Islet precursor cell (in vitro differentiated cells): ENCODE data around the gene RAD18.

ENCODE experiments used
- DNase-seq: peaks from one replicate; pipeline ENCODE4 v3.0.0-alpha.2; 2018

Gene RAD18

DNA sequence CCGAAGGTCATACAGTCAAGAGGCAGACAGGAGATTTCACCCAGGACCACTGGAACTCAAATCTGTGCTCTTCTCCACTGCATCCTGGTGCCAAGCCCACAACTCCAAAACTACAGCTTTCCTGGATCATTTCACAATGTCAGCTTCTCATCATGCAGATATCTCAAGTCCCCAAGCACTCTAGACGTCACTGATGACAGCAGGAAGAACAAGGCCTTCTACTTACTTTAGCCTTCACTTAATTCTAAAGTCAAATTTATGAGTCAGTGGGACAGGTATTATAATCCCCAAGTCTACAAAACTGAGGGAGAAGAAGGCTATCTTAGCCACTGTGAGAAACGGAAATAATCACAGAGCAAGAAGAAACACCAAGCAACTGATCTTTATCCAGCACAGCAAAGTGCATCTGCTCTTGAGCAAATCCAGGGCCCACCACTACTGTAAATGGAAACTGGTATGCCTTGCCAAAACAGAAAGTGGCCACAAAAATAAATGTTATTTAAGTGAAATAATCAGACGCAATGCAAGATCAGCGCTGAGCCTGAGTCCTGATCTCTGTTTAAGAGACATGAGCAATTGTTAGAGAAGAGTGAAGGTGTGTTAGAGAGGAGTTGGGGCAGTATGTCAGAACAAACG is 928 bp downstream of the RAD18 start:
- no peak for DNase-seq

DNA sequence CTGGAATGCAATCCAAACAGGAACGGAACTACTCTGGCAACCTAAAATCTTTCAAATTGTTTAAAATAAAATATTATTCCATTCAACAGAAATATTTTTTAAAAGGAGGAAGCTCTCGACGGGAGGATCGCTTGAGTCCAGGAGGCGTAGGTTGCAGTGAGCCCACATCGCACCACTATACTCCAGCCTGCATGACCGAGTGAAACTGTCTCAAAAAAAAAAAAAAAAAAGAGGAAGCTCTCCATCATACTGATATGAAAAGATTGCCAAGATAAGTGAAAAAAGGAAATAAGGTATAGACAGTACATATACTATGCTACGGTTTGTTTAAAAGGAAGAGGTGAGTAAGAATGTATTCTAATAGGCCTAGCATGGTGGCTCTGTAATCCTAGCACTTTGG is 3.6 kb downstream of the RAD18 start:
- DNase-seq, result no peak

DNA sequence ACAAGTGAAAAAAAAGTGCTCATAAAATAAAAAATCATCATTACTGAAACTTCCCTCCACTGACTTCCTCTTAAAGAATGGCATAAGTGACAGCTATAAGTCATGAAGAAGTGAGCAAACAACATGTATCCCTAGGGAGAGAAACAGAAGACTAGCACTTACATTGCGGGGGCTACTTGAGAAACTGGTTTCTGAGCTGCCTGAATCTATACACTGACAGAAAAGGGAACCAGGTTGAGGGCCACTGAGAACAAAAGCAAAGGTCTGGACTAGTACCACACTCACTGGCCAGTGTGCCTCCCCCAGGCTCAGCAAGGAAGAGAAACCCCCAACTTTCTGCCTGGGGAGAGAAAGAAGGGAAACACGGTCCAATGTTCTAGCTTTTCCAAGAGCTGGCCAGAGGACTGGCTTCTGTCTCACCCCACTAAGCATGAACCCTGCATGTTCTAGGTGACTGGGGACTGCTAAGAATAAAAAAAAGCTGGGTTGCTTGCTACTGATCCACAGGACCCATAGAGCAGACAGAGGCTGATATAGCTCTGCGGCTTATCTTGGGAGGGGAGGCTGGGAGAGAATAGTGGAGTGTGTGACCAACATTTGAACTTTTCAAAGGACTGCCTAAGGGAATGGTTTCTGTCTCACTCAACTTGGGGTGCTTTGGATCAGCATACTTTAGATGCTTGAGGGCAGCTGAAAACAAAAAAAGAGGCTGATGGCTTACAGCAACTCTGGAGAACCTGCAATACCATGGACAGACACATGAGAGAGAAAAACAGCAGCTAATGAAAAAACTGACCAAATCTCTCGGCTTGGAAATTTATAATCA is 8.1 kb downstream of the RAD18 start:
- DNase-seq, result peak; percentile 84

DNA sequence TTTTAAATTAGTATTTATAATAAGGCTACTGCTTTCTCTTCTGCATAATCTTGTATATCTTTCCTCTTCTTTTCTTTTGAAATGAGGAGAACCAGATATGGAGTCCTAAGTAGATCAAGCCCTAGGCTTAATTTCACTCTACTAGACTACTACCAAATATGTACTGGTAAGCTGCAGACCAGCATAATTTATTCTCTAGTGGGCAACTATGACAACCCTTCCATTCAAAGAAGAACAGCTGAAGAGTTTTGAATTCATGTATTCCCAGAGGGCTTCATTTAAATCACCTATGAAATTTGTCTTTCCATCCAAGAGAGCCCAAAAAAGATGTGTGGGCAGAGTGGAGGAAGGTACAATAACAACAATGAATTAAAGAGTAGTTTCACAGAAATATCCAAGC is 10.0 kb downstream of the RAD18 start:
- DNase-seq, result no peak

DNA sequence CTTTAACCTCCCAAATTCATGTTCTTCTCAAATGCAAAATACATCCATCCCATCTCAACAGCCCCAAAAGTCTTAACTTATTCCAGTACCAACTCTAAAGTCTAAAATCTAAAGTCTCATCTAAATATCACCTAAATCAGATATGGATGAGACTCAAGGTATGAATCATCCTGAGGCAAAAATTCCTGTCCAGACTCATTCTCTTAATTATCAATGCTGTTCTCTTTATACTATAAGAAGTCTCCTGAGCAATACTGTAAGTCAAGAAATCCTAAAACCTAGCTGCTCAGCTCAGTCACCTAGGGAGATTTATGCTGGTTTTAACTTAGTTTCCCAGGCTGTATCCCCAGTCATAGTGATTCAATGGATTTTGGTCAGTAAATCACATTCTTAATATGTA is 11.1 kb downstream of the RAD18 start:
- no peak for DNase-seq

DNA sequence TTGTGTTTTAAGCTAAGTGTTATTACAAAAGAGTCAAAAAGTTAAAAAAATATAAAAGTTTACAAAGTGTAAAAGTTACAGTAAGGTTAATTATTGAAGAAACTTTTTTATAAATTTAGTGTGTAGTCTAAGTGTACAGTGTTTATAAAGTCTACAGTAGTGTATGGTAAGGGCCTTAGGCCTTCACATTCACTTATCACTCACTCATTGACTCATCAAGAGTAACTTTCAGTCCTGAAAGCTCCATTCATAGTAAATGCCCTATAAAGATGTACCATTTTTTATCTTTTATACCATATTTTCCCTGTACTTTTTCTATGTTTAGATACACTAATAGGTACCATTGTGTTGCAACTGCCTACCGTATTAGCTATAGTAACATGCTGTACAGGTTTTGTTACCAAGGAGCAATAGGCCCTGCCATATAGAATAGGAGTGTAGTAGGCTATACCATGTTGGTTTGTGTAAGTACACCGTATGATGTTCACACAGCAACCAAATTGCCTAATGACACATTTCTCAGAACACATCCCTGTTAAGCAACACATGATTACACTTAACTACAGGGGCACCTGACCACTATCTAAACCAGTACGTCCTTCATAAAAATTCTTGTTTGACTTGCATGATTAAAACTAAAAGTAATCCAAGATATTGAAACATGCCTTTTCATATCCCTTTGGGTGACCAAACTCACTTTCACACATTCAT is 17.2 kb downstream of the RAD18 start:
- DNase-seq, result no peak

DNA sequence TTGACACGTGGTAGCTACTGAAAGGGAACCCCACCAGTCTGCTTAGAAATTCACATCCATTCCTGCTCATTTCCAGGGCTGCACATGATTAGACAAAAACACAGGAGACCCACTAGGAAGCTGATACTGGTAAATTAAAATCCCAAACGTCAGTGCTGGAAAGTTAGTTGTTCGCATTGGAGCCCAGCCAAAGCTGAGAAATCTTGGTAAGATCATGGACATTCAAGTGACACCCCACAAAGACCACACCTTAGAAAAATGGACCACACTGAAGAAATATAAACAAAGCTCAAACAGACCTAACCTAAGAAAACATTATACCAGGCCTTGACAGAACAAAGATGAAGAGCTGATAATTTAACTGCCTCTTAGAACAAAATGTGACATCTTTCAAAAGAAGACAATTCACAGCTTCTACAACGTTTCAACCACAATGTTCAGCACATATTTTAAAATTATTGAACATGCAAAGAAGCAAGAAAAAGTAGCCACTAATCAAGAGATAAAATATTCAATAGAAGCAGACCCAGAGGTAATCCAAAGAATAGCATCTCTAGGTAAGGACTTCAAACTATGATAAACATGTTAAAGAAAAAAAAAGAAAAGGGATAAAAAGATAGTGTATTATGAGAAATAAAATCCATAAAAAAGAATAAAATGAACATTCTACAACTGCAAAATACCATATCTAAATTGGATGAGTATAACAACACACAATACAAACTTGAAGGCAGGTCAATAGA is 20.4 kb downstream of the RAD18 start:
- no peak for DNase-seq

DNA sequence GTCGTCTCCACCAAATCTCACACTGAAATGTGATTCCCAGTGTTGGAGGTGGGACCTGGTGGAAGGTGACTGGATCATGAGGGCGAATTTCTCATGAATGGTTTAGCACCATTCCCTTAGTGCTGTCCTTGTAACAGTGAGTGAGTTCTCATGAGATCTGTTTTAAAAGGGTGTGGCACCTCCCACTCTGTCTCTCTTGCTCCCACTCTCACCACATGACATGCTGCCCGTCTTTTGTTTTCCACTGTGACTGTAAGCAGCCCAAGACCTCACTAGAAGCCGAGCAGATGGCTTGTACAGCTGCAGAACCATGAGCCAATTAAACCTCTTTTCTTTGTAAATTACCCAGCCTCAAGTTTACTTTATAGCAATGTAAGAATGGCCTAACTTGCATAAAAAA is 21.2 kb downstream of the RAD18 start:
- DNase-seq, result no peak

DNA sequence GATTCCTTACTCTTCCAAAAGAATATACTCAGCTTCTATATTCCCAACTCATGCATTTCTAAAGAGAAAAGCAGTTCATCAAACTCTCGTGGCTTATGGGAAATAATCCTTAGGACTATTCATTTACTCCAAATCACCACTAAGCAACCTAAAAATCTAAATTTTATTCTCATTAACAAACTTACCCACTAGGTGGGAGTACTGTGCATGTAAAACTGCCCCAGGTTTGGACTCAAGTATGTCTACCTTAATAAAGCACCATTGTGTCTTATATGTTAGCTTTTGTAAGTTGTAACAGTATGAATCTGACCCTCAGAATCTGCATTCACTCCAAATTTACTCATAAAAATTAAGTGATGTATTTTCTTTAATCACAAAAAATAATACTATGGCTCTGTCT is 25.3 kb downstream of the RAD18 start:
- DNase-seq, result no peak

DNA sequence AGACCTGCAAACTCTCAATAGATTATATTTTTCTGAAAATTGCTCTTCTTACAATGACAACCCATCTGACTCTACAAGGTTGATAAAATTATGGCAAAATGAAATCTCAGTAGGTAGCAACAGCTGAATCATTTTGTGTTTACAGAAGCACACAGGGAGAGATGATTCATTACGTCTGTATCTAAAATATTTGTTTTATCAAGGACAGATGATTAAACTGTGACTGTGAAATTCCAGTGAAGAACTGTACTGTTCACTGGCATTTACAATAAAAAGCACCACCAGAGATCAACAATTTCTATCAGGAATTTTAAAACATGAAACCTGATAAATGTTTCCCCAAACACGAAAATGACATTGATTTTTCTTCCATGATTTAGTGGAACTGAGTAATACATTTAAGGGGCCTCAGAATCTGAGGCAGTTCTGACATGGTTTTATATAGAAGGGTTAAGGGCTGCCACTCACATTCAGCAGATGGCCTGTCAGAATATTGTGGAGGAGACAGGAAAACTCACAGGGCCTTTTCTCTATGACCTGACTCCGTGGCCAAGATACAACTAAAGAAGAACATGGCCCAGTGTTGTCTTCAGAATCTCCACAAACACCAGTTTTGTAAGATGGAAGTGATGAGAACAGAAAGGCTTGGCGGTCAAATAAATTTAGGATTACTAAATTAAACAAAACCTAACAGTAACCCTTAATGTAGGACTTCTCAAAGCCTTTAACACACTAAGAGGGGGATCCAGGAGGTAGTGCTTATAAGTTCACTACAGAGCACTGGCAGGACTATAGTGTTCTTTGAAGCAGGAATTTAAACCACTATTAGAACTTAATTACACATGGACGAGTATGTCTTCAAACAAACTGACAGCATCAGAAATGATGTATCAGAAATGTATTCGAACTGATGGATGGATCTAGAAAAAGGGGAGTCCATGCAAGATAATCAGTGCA is 25.9 kb downstream of the RAD18 start:
- no peak for DNase-seq

DNA sequence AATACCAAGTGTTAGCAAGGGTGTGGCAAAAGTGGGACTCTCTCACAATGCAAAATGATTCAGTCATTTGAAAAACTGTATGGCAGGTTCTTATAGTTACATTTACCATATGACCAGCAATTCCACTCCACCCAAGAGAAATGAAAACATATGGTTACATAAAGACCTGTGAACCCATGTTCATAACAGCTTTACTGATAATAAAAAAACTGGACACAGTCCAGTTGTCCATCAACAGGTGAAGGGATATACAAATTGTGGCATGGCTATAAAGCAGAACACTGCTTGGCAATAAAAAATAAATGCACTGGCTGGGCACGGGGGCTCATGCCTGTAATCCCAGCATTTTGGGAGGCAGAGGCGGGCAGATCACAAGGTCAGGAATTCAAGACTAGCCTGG is 30.8 kb downstream of the RAD18 start:
- DNase-seq, result no peak

DNA sequence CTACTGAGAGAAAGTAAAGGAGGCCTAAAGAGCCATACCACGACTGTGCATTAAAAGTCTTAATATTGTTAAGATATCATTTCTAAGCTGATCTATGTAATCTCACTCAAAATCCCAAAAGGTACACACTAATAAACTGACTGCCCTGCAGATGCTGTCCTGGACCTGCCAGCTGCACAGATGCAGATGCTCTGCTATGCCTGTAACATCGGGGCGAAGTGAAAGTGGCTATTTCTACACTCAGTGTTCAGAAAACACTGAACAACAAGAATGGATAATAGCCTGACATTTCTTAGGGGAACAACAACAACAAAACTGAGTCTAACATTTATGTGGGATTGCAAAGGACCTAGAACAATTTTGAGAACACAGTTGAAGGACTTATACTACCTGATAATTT is 31.9 kb downstream of the RAD18 start:
- no peak for DNase-seq

DNA sequence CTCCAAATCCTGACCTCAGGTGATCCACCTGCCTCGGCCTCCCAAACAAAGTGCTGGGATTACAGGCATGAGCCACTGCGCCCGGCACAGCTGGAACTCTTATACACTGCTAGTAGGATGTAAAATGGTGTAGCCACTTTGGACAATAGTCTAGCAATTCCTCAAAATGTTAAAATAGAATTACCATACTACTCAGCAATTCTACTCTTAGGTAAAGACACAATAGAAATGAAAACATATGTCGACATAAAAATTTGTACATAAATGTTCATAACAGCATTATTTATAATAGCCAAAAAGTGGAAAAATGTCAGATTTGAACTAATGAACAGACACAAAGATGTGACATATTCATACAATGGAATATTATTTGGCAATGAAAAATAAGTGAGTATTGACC is 33.4 kb downstream of the RAD18 start:
- no peak for DNase-seq

DNA sequence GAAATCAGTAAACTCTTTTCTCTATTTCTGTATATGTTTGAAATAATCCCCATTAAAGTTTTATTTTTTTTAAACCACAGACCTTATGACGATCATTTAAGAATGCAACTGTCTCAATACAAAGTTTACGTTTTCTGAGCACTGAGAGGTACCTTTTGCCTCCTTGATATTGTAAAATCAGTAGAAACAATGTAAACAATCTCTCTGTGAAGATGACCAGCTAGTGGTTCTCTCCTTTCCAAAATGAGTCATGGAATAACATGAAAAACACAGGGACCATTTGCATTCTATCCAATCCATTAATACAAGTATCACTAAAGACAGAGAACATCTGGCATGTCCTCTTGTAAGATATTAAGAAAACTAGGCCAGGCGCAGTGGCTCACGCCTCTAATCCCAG is 48.8 kb downstream of the RAD18 start:
- DNase-seq, result no peak

DNA sequence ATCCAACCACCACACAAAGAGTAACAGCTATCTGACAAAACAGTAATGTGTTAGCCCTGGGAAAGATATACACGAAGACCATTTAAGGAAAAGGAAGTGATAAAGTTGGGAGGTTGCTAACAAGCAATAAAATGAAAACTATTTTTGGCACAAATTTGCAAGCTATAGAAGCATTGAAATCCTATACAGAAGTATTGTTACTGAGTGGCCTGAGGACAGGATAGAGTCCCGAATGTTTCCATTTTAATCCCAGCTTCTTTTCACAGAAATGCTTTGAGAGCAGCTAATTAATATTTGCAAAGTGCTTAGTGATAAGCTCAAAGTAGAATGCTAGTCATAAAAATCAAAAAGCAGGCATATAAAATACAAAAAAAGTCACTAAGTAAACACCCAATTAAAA is 51.5 kb downstream of the RAD18 start:
- DNase-seq, result no peak

DNA sequence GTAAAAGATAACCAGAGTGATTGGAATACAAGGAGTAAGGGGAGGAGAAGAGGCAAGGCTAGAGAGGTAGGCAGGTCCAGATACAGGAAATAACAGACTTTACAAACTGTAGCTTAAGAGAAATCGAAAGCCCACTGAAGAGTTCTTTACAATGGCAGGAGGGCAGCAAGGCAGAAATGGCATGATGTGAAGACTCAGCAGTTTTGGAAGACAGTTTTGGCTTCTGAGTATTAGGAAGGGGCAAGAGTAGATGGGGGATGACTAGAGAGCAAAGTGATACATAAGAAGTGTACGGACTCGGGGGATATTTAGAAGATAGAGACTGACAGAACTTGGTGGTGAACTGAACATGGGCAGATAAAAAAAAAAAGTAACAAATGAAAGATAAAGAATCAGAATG is 54.1 kb downstream of the RAD18 start:
- DNase-seq, result no peak

DNA sequence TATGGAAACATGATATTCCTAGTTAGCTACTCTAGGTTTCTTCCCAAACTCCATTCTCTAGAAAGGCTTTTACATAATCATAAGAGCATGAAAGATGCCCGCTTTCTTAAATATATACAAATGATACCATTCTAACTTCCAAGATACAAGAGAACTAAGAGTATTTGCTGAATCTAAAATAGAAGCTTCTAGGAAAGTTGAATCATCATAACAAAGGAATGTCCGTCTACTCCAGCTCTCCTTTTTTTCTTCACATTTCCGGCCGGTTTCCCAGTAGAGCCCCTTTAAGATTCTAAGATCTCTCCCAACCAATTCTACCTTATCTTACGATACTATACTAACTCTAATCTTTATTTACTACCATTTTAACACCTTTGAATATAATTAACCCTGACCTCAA is 60.1 kb downstream of the RAD18 start:
- DNase-seq, result no peak

DNA sequence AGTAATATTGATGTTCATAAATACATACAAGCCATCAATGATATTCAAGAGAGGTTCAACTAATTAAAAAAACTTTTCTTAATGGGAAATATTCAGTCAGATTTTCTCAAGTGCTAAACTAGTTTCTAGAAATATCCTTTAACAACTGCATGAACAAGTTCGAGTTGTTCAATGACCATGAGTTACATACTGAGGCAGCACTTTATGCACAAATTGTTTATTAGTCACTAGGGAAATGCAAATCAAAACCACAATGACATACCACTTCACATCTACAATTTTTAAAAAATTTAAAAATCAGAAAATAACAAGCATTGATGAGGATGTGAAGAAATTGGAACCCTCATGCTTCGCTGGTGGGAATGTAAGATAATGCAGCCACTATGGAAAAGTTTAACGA is 62.4 kb downstream of the RAD18 start:
- no peak for DNase-seq

DNA sequence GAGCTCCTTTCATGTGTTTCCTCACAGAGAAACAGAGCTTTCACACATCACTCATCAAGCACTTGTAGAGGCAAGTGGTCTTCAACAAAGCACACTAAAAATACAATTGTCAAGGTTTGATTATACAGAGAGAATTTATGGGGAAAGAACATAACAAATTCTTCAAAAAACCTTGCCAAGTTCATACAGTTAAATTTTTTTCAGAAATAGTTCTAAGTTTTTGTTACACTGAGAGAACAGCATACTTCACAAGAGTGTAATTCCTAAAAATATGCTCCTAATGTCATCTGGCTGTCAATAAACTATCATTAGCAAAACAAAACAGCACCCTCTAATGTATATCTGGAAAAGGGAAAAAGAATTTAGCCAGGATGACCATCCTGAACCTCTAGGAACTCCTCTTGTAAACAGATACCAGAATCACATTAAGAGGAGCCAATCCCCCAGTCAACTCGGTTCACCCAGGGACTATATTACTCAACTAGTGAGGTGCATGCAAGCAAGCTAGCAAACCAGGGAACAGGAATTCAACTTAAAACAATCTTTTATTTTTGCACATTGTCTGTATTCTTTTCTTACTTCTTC is 63.3 kb downstream of the RAD18 start:
- DNase-seq, result no peak

DNA sequence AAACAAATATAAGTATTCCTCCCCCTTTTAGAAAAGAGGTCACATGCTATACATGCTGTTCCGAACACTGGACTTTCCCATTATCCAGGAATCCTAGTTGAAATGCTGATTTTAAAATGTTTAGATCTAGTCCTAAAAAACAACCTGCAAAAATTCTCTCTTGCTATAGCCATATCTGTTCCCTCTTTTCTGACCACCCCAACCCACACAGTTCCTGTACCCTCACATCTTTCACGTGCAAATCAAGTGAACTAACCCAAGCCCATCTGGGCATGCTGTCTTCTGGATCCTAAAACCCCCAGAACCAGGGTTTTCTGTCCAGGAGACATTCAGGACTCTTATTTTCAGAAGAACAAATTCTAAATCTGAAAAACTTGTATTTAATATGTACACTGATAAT is 67.4 kb downstream of the RAD18 start:
- DNase-seq, result no peak

DNA sequence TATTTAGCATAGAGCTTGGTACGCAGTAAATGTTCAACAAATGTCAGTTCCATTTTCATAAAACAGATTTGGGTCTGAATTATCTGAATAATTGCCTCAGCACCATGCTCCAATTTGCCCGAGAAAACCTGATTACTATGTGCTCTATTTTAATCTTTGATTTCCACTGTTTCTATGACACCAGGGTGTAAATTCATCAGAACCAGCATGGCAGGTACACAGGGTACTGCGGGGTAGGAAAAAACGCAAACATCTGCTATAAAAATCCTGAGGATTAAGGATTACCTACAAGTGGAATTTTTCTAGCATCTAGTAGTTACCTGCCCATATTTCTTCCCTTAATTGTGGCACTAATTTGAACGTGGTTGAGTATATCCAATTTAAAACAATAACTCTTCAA is 70.3 kb downstream of the RAD18 start:
- DNase-seq, result no peak

DNA sequence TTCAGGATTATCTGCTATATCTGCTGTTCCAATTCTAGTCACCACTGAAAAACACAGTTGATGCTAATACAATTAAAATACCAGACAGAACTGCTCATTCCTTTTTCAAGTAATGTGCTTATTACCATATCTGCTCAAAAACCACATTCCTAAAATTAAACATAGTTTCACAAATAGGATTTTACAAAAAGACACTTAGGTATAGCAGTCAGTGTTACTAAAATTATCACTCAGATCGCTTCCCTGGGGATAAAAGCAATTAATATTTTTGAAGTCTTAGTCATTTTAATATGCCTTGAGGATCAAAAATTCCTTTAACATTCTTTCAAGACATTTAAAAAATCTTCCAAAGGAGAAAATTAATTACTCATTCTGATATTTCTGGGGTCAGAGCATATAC is 71.5 kb downstream of the RAD18 start:
- DNase-seq, result no peak
